ENCODE results near the gene NGRN. TPM values are rescaled to one million over a fixed set of nuclear protein-coding genes. Genes with fewer than 3 reads are reported as not detected.

NGRN gene
- total and polyA plus RNA-seq, 2 experiments from 2014 or later: 88.9 to 131 TPM

DNA sequence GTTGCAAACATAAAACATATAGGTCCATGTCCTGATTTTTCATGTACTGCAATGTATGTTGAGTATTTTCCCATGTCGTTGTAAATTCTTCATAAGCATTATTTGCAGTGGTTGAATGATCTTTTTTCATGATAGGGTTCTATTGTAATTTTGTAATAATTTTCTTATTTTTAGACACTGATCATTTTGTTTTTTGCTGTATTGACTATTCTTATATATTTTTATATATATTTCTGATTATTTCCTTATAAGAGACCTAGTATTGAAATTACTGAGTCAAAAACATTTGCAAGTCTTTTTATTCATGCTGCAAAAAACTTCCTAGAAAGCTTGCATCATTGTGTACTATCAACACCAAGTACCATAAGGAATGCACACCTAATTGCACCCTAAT, 55.4 kb downstream of the NGRN start:
- Histone ChIP-seq H3K4me1 (ENCODE audit: insufficient read depth) (peaks cover 7% of the 10 kb centered on the region; the same call in 1 of the 2 replicates), H3K27ac (ENCODE audit: low read depth) (no peak overlapping the region), H4K20me1 (replicated peaks; ENCODE audit: insufficient read depth) (no peaks in the 10 kb centered on the region), H3K79me2 (replicated peaks; ENCODE audit: insufficient read depth) (no peaks in the 10 kb centered on the region), H3K27me3 (ENCODE audit: insufficient read depth) (no peaks in the 10 kb centered on the region), H3F3A (replicated peaks; ENCODE audit: low read depth) (no peaks in the 10 kb centered on the region), H3K36me3 (ENCODE audit: insufficient read depth) (no peaks in the 10 kb centered on the region), H3K4me2 (peak overlapping the region; percentile 69; the same call in 1 of the 2 replicates), H3K9me2 (ENCODE audit: insufficient read depth) (no peaks in the 10 kb centered on the region), H2AFZ (no peak overlapping the region), H3K4me3 (peak overlapping the region; percentile 39; the same call in 1 of the 2 replicates)
- ATAC-seq (no peak), DNase-seq (ENCODE audit: low spot score) (no peak)
- H3K4me3 Mint-ChIP-seq: no peak overlapping the region
- H3K36me3 Mint-ChIP-seq (ENCODE audit: low read depth): no peaks in the 10 kb centered on the region
- no peaks in the 10 kb centered on the region for H3K9me3 Mint-ChIP-seq
- peak overlapping the region; percentile 85; the same call in 1 of the 2 replicates for H3K27ac Mint-ChIP-seq
- peaks cover 3% of the 10 kb centered on the region for H3K27me3 Mint-ChIP-seq (ENCODE audit: insufficient read depth, low read depth, poor library complexity)
- peaks cover 12% of the 10 kb centered on the region; the same call in 2 of the 3 replicates for H3K4me1 Mint-ChIP-seq
- TF ChIP-seq ZNF331 (CRISPR knock-in tag; IDR thresholded peaks at IDR 0.05; ENCODE audit: low read depth) (no peak), EZH2 (IDR thresholded peaks at IDR 0.05; ENCODE audit: low read depth, unreplicated experiment) (no peak), ZNF114 (CRISPR knock-in tag; IDR thresholded peaks at IDR 0.05) (no peak)
- TF ChIP-seq, protein P1, sequence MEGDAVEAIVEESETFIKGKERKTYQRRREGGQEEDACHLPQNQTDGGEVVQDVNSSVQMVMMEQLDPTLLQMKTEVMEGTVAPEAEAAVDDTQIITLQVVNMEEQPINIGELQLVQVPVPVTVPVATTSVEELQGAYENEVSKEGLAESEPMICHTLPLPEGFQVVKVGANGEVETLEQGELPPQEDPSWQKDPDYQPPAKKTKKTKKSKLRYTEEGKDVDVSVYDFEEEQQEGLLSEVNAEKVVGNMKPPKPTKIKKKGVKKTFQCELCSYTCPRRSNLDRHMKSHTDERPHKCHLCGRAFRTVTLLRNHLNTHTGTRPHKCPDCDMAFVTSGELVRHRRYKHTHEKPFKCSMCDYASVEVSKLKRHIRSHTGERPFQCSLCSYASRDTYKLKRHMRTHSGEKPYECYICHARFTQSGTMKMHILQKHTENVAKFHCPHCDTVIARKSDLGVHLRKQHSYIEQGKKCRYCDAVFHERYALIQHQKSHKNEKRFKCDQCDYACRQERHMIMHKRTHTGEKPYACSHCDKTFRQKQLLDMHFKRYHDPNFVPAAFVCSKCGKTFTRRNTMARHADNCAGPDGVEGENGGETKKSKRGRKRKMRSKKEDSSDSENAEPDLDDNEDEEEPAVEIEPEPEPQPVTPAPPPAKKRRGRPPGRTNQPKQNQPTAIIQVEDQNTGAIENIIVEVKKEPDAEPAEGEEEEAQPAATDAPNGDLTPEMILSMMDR (conservative IDR thresholded peaks at IDR 0.05; ENCODE audit: low read depth in 2 of 2): no peak

Small RNAs within 50 kb of the gene (small RNA-seq; reads per million reads assigned to genes)
- gene AC091167.3 (ENCODE audit: low replicate concordance): not detected
- not detected for gene RN7SL736P (ENCODE audit: low replicate concordance)

Other genes starting within 250 kb of the NGRN start
- gene IDH2, start 163.2 kb upstream of the NGRN start, total RNA-seq (2014; rRNA removed; shearing (Covaris generic)): 63.6 and 64.0 TPM in 2 replicates
- gene IDH2, start 163.2 kb upstream of the NGRN start, polyA plus RNA-seq (2016; fragmentation: Nextera tagmentation; extraction: Ambion mirVana): 54.9 and 58.1 TPM in 2 replicates
- gene SEMA4B, start 64.3 kb upstream of the NGRN start, total RNA-seq (2014; rRNA removed; shearing (Covaris generic)): 41.2 and 48.2 TPM in 2 replicates
- 16.7 and 19.5 TPM in 2 replicates for gene SEMA4B, start 64.3 kb upstream of the NGRN start, polyA plus RNA-seq (2016; fragmentation: Nextera tagmentation; extraction: Ambion mirVana)
- gene CIB1, start 31.7 kb upstream of the NGRN start, total RNA-seq (2014; rRNA removed; shearing (Covaris generic)): 9.8 and 11.2 TPM in 2 replicates
- gene CIB1, start 31.7 kb upstream of the NGRN start, polyA plus RNA-seq (2016; fragmentation: Nextera tagmentation; extraction: Ambion mirVana): 33.5 and 35.9 TPM in 2 replicates
- 1.2 and 3.8 TPM in 2 replicates for gene GDPGP1, start 31.5 kb upstream of the NGRN start, total RNA-seq (2014; rRNA removed; shearing (Covaris generic))
- 0.52 and 0.61 TPM in 2 replicates for gene GDPGP1, start 31.5 kb upstream of the NGRN start, polyA plus RNA-seq (2016; fragmentation: Nextera tagmentation; extraction: Ambion mirVana)
- gene TTLL13, start 16.1 kb upstream of the NGRN start, total RNA-seq (2014; rRNA removed; shearing (Covaris generic)): not detected in 2 replicates
- not detected in 2 replicates for gene TTLL13, start 16.1 kb upstream of the NGRN start, polyA plus RNA-seq (2016; fragmentation: Nextera tagmentation; extraction: Ambion mirVana)
- 1.5 and 1.8 TPM in 2 replicates for gene ZNF774, start 86.6 kb downstream of the NGRN start, total RNA-seq (2014; rRNA removed; shearing (Covaris generic))
- 0.45 and 0.54 TPM in 2 replicates for gene ZNF774, start 86.6 kb downstream of the NGRN start, polyA plus RNA-seq (2016; fragmentation: Nextera tagmentation; extraction: Ambion mirVana)
- gene IQGAP1, start 122.6 kb downstream of the NGRN start, total RNA-seq (2014; rRNA removed; shearing (Covaris generic)): 136 and 159 TPM in 2 replicates
- gene IQGAP1, start 122.6 kb downstream of the NGRN start, polyA plus RNA-seq (2016; fragmentation: Nextera tagmentation; extraction: Ambion mirVana): 92.7 and 92.9 TPM in 2 replicates